ENCODE results near the gene DLGAP3. TPM values are rescaled to one million over a fixed set of nuclear protein-coding genes. Genes with fewer than 3 reads are reported as not detected.

Gene DLGAP3
- total RNA-seq, 2 donors from 2014 or later: 0.27 to 0.54 TPM

GRCh38 chr1:34926156-34926555 lies 3.3 kb downstream of the DLGAP3 start:
- no peak for TF ChIP-seq CTCF (IDR thresholded peaks at IDR 0.05)
- H3K36me3 ChIP-seq: no peaks in the 10 kb centered on the region
- no peak overlapping the region for H3K9ac ChIP-seq (ENCODE audit: low read depth in 2 of 2, low read length in 2 of 2)
- no peaks in the 10 kb centered on the region for H3K4me1 ChIP-seq
- peaks cover 41% of the 10 kb centered on the region for H3K27me3 ChIP-seq
- peak; percentile 3 for DNase-seq
- H3K4me3 ChIP-seq: no peak overlapping the region
- H3K27ac ChIP-seq: no peak overlapping the region
- no peaks in the 10 kb centered on the region for H3K9me3 ChIP-seq
- intact Hi-C loops (cut with DNase I): no loop called here

- H3K4me1 ChIP-seq: no peaks in the 10 kb centered on the region
- DNase-seq: no peak
- no peak overlapping the region for H3K4me3 ChIP-seq
- no peak for TF ChIP-seq CTCF (IDR thresholded peaks at IDR 0.05)
- peaks cover 37% of the 10 kb centered on the region for H3K27me3 ChIP-seq
- no peak overlapping the region for H3K27ac ChIP-seq
- H3K9me3 ChIP-seq: no peaks in the 10 kb centered on the region
- no peaks in the 10 kb centered on the region for H3K36me3 ChIP-seq
- H3K9ac ChIP-seq (ENCODE audit: low read depth in 2 of 2, low read length in 2 of 2): no peak overlapping the region
- intact Hi-C loops (cut with DNase I): no loop called here
Measured at GRCh38 chr1:34925730-34926129, 3.7 kb downstream of the DLGAP3 start.

- no peak for TF ChIP-seq CTCF (IDR thresholded peaks at IDR 0.05)
Measured at GRCh38 chr1:34924759-34925555, 4.5 kb downstream of the DLGAP3 start.

GRCh38 chr1:34923490-34923889 lies 6.0 kb downstream of the DLGAP3 start:
- H3K27ac ChIP-seq: no peak overlapping the region
- no peak overlapping the region for H3K9ac ChIP-seq (ENCODE audit: low read depth in 2 of 2, low read length in 2 of 2)
- peaks cover 22% of the 10 kb centered on the region for H3K27me3 ChIP-seq
- TF ChIP-seq CTCF (IDR thresholded peaks at IDR 0.05): no peak
- intact Hi-C loops (cut with DNase I): no loop called here
- DNase-seq: no peak
- no peaks in the 10 kb centered on the region for H3K9me3 ChIP-seq
- H3K4me1 ChIP-seq: no peaks in the 10 kb centered on the region
- H3K36me3 ChIP-seq: no peaks in the 10 kb centered on the region
- H3K4me3 ChIP-seq: no peak overlapping the region

More at GRCh38 chr1:34924759-34925555, 4.5 kb downstream of the DLGAP3 start:
- H3K4me3 ChIP-seq: no peak overlapping the region
- no peaks in the 10 kb centered on the region for H3K36me3 ChIP-seq
- no peak overlapping the region for H3K9ac ChIP-seq (ENCODE audit: low read depth in 2 of 2, low read length in 2 of 2)
- no peaks in the 10 kb centered on the region for H3K4me1 ChIP-seq
- peaks cover 34% of the 10 kb centered on the region for H3K27me3 ChIP-seq
- H3K9me3 ChIP-seq: no peaks in the 10 kb centered on the region
- no peak overlapping the region for H3K27ac ChIP-seq
- intact Hi-C loops (cut with DNase I): no loop called here
- DNase-seq: peak; percentile 49

GRCh38 chr1:34918977-34919561 lies 10.4 kb downstream of the DLGAP3 start:
- intact Hi-C loops (cut with DNase I): no loop called here
- H3K4me1 ChIP-seq: no peaks in the 10 kb centered on the region
- H3K4me3 ChIP-seq: no peak overlapping the region
- no peaks in the 10 kb centered on the region for H3K9me3 ChIP-seq
- H3K27ac ChIP-seq: no peak overlapping the region
- H3K36me3 ChIP-seq: no peaks in the 10 kb centered on the region
- no peak for TF ChIP-seq CTCF (IDR thresholded peaks at IDR 0.05)
- no peak for DNase-seq
- no peak overlapping the region for H3K9ac ChIP-seq (ENCODE audit: low read depth in 2 of 2, low read length in 2 of 2)
- peaks cover 4% of the 10 kb centered on the region for H3K27me3 ChIP-seq

Data from colonic mucosa (tissue), 4 donors.